Stimulated activated CD8-positive, alpha-beta memory T cell treated with anti-CD3 and anti-CD28 coated beads, Interleukin-4, amount 100 ng/mL, for 1 hour (primary cell): ENCODE results near the gene GOLM1.

Source experiments
- DNase-seq, 2 donors: peaks; one replicate each; pipeline ENCODE4 v3.0.0-alpha.2; 2020; ENCODE audit warnings: low read depth in 2 of 2, low spot score in 1 of 2

Gene GOLM1

DNA sequence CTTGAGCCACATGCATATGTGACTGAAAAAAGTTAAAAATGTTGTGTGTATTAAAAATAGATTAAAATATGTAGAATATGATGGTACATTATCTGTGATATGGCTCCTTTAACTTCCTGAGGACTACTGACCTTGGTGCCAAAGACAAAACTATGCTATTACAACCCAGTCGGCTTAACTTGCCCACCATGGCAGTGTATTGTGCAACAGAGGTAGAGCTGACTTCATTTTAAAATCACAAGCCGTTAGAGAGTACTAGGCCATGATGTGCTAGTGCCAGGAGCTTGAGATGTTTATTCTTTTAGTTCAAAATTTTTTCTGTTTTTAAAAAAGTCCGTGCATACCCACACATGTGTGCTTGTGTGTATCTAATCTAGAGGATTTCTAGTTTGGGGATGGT lies 112.1 kb downstream of the GOLM1 start:
- no peak for DNase-seq

GRCh38 chr9:85984457-85984856 lies 114.9 kb downstream of the GOLM1 start:
- no peak for DNase-seq

GRCh38 chr9:85981369-85981768 lies 118.0 kb downstream of the GOLM1 start:
- no peak for DNase-seq

DNA sequence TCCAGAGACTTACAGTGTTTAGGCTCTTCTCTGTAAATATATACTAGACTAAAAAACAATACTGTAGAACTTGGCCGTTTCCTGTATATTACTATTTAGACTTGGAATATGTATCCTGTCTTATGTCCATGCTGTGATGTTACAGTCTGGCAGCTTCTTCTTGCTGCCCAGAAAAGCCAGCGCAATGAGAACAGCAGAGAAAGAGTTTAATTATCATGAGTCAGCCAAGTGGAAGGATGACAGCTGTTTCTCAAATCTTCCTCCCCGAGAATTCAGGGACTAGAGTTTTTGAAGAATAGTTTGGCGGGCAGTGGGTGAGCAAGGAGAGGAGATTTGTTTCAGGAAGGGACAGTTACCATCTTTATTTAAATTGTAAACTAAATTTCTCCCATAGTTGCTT lies 120.9 kb downstream of the GOLM1 start:
- no peak for DNase-seq
